HCT116 (cell line): Measurements from ENCODE around the gene NCBP3. TPM values are rescaled to one million over a fixed set of nuclear protein-coding genes. Genes with fewer than 3 reads are reported as not detected.

ENCODE experiments used
- ATAC-seq: fragments of 200-7000 bp; cut with Tn5 transposase; 2 replicates; pipeline ENCODE4 v1.9.1; 2020; ENCODE audit warnings: mild to moderate bottlenecking, moderate library complexity
- BruUV-seq: library from RNA; stranded (reverse); fragments of 400-500 nt; replicated peaks from 2 replicates; lab custom pipeline; 2021; lab: Mats Ljungman, UMichigan
- CTCF ChIA-PET: fragments of 300-600 bp; sonication (Branson Sonifier 250); formaldehyde crosslinking; loops from one replicate; lab custom pipeline; 2021; ENCODE audit warnings: antibody characterized with exemption; lab: Charles Lee
- POLR2A ChIA-PET: fragments of 300-600, 350-600 bp; sonication (Branson Sonifier 250); formaldehyde crosslinking; loops from one replicate; lab custom pipeline; 2021; ENCODE audit warnings: antibody characterized with exemption; lab: Charles Lee
- RAD21 ChIA-PET, 2 experiments: fragments of 300-600 bp; sonication (Branson Sonifier 250); formaldehyde crosslinking; loops; one replicate each; lab custom pipeline; 2023; ENCODE audit warnings: low total read pairs in 2 of 2; ENCODE audit not compliant: uncharacterized antibody in 2 of 2, unreplicated experiment in 2 of 2, low non-redundant PET in 1 of 2; lab: Charles Lee
- DNase-seq: peaks from one replicate; pipeline ENCODE4 v3.0.0-alpha.2; 2010; ENCODE audit warnings: low read depth, low spot score
- H2AFZ ChIP-seq: fragments of 200-600 bp; shearing (Covaris generic), sonication (generic); 2 replicates; pipeline ENCODE4 v1.6.1; 2017; ENCODE audit warnings: low read depth, mixed run types, mixed read lengths, antibody characterized with exemption, low read length; ENCODE audit not compliant: poor library complexity, severe bottlenecking
- H3K27ac ChIP-seq: 2 replicates; pipeline ENCODE4 v1.5.1; 2012; ENCODE audit warnings: low read depth, low read length
- H3K27me3 ChIP-seq: fragments of 200-600 bp; sonication (generic); 2 replicates; pipeline ENCODE4 v1.6.1; 2016; ENCODE audit warnings: mixed run types, low read length, mixed read lengths; ENCODE audit not compliant: insufficient read depth
- H3K36me3 ChIP-seq, 2 experiments: fragments of 200-500 bp in 1 of 2; fragments of 200-600 bp in 1 of 2; sonication (Bioruptor generic) in 1 of 2; sonication (generic) in 1 of 2; 2 replicates each; pipeline versions ENCODE4 v1.5.1 to v1.6.1; 2014 to 2016; ENCODE audit warnings: low read length in 2 of 2, inconsistent platforms in 1 of 2, mixed read lengths in 1 of 2, mixed run types in 1 of 2; ENCODE audit not compliant: insufficient read depth in 2 of 2, control insufficient read depth in 1 of 2
- H3K4me1 ChIP-seq, 2 experiments: fragments of 200-600 bp in 1 of 2; sonication (generic) in 1 of 2; 2 replicates each; pipeline versions ENCODE4 v1.5.1 to v1.6.1; 2012 to 2017; ENCODE audit warnings: low read length in 2 of 2, inconsistent platforms in 1 of 2, mild to moderate bottlenecking in 1 of 2, mixed read lengths in 1 of 2, mixed run types in 1 of 2, moderate library complexity in 1 of 2; ENCODE audit not compliant: insufficient read depth in 2 of 2, control insufficient read depth in 1 of 2
- H3K4me2 ChIP-seq: fragments of 200-600 bp; sonication (generic); 2 replicates; pipeline ENCODE4 v1.6.1; 2017; ENCODE audit warnings: mixed run types, low read length, mixed read lengths
- H3K4me3 ChIP-seq, 2 experiments: fragments of 200-600 bp in 1 of 2; sonication (generic) in 1 of 2; replicated peaks in 1 of 2; 2 replicates each; pipeline ENCODE4 v1.5.1; 2011 to 2016; ENCODE audit warnings: low read length in 2 of 2, control low read depth in 1 of 2, low read depth in 1 of 2, mild to moderate bottlenecking in 1 of 2, mixed read lengths in 1 of 2, mixed run types in 1 of 2
- H3K79me2 ChIP-seq: fragments of 200-600 bp; sonication (generic); 2 replicates; pipeline ENCODE4 v1.6.1; 2017; ENCODE audit warnings: mild to moderate bottlenecking, mixed run types, low read length, moderate library complexity, mixed read lengths; ENCODE audit not compliant: insufficient read depth
- H3K9ac ChIP-seq: fragments of 200-600 bp; sonication (generic); 2 replicates; pipeline ENCODE4 v1.6.1; 2016; ENCODE audit warnings: low read length, mixed read lengths
- H3K9me2 ChIP-seq: fragments of 200-600 bp; sonication (generic), shearing (Covaris generic); 2 replicates; pipeline ENCODE4 v1.6.1; 2017; ENCODE audit warnings: mixed run types, mild to moderate bottlenecking, moderate library complexity; ENCODE audit not compliant: insufficient read depth
- H3K9me3 ChIP-seq, 2 experiments: fragments of 200-500 bp in 1 of 2; fragments of 200-600 bp in 1 of 2; sonication (Bioruptor generic) in 1 of 2; sonication (generic) in 1 of 2; 2 replicates each; pipeline ENCODE4 v1.6.1; 2014 to 2017; ENCODE audit warnings: low read length in 2 of 2, mixed read lengths in 2 of 2, inconsistent platforms in 1 of 2, low read depth in 1 of 2, mild to moderate bottlenecking in 1 of 2, mixed run types in 1 of 2, moderate library complexity in 1 of 2; ENCODE audit not compliant: control insufficient read depth in 1 of 2, insufficient read depth in 1 of 2
- H4K20me1 ChIP-seq: fragments of 200-600 bp; sonication (generic), shearing (Covaris generic); 2 replicates; pipeline ENCODE4 v1.6.1; 2017; ENCODE audit warnings: mixed run types, mild to moderate bottlenecking, moderate library complexity; ENCODE audit not compliant: insufficient read depth
- CBX3 ChIP-seq: IDR thresholded peaks from 2 replicates; pipeline ENCODE4 v1.6.1; 2012; ENCODE audit warnings: low read depth
- CEBPB ChIP-seq: IDR thresholded peaks from 2 replicates; pipeline ENCODE4 v1.6.1; 2012; ENCODE audit warnings: low read depth
- EZH2 ChIP-seq: fragments of 200-600 bp; sonication (generic); IDR thresholded peaks from 2 replicates; pipeline ENCODE4 v1.6.1; 2017; ENCODE audit warnings: antibody characterized with exemption, mixed run types
- TCF7L2 ChIP-seq: IDR thresholded peaks from 2 replicates; pipeline ENCODE4 v1.7.0; 2011; ENCODE audit warnings: borderline replicate concordance, inconsistent platforms; ENCODE audit not compliant: insufficient read depth, insufficient read length; ENCODE audit errors: extremely low read depth
- intact Hi-C: fragments of 100-400 bp; cut with micrococcal nuclease; formaldehyde crosslinking; loops from 2 replicates; pipeline ENCODE4 v1.10.0; 2022
- total RNA-seq: library from RNA; stranded (reverse); gene quantifications from one replicate; pipeline ENCODE4 v1.2.1, GENCODE V29; 2021; ENCODE audit not compliant: unreplicated experiment
- TF ChIP-seq, protein P1 (sequence below), 3 experiments: fragments of 200-600 bp in 1 of 3; sonication (generic) in 1 of 3; IDR thresholded peaks in 2 of 3; conservative IDR thresholded peaks in 1 of 3; 2 replicates each; pipeline ENCODE4 v1.5.1; 2012 to 2017; ENCODE audit warnings: low read depth in 2 of 3, low read length in 2 of 3, antibody characterized with exemption in 1 of 3, borderline replicate concordance in 1 of 3, control low read depth in 1 of 3, mild to moderate bottlenecking in 1 of 3, mixed read lengths in 1 of 3, mixed run types in 1 of 3, moderate library complexity in 1 of 3; ENCODE audit not compliant: insufficient read depth in 1 of 3
- TF ChIP-seq, protein P2 (sequence below): IDR thresholded peaks from 2 replicates; pipeline ENCODE4 v1.6.1; 2011; ENCODE audit warnings: mild to moderate bottlenecking, low read length, moderate library complexity; ENCODE audit not compliant: insufficient replicate concordance; ENCODE audit errors: extremely low read depth
- TF ChIP-seq, protein P3 (sequence below): IDR thresholded peaks from 2 replicates; pipeline ENCODE4 v1.6.1; 2012; ENCODE audit warnings: low read depth

NCBP3 gene
- total RNA-seq, 1 experiment from 2014 or later = 46.5 TPM

DNA sequence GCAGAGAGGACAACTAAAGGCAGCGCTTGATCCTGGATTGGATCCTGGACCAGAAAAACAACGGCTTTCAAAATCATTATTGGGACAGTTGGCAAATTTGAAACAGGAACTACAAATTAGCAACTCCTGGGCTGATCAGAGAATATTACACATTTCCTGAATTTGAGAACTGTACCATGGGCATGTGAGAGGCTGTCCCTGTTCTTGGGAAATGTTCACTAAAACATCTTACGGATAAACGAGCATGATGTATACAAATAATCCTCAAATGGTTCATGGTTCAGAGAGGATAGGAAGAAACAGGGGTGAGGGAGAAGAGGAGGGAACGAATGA is 42.8 kb downstream of the NCBP3 start:
- BruUV-seq = no TSS peak
- no peaks in the 10 kb centered on the region for H3K9me2 ChIP-seq
- no peak for DNase-seq
- H3K4me1 ChIP-seq = no peaks in the 10 kb centered on the region
- H4K20me1 ChIP-seq = no peaks in the 10 kb centered on the region
- ChIA-PET CTCF (interaction anchor here (1.9 kb wide), 1 partner anchor 66 kb away, joined by 6 read pairs; no protein-coding TSS in a partner anchor), RAD21 (no interaction called here), POLR2A (no interaction called here)
- intact Hi-C loops = no loop called here
- no peak overlapping the region for H3K4me3 ChIP-seq
- no peaks in the 10 kb centered on the region for H3K79me2 ChIP-seq
- ATAC-seq = no peak
- H3K9ac ChIP-seq = no peak overlapping the region
- H3K4me2 ChIP-seq = no peak overlapping the region
- no peaks in the 10 kb centered on the region for H3K9me3 ChIP-seq
- H3K27ac ChIP-seq = no peak overlapping the region
- peaks cover 4 to 6% of the 10 kb centered on the region in 2 experiments; a peak in 2 of 4 replicates for H3K36me3 ChIP-seq
- no peaks in the 10 kb centered on the region for H3K27me3 ChIP-seq
- TF ChIP-seq, protein P1, sequence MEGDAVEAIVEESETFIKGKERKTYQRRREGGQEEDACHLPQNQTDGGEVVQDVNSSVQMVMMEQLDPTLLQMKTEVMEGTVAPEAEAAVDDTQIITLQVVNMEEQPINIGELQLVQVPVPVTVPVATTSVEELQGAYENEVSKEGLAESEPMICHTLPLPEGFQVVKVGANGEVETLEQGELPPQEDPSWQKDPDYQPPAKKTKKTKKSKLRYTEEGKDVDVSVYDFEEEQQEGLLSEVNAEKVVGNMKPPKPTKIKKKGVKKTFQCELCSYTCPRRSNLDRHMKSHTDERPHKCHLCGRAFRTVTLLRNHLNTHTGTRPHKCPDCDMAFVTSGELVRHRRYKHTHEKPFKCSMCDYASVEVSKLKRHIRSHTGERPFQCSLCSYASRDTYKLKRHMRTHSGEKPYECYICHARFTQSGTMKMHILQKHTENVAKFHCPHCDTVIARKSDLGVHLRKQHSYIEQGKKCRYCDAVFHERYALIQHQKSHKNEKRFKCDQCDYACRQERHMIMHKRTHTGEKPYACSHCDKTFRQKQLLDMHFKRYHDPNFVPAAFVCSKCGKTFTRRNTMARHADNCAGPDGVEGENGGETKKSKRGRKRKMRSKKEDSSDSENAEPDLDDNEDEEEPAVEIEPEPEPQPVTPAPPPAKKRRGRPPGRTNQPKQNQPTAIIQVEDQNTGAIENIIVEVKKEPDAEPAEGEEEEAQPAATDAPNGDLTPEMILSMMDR (IDR thresholded peaks at IDR 0.05 in 2 of 3, conservative IDR thresholded peaks at IDR 0.05 in 1 of 3; ENCODE audit: borderline replicate concordance in 1 of 3, insufficient read depth in 1 of 3, low read depth in 2 of 3, low read length in 2 of 3) = no peak
- no peak for TF ChIP-seq CBX3
- TF ChIP-seq EZH2 = no peak
- no peak overlapping the region for H2AFZ ChIP-seq

DNA sequence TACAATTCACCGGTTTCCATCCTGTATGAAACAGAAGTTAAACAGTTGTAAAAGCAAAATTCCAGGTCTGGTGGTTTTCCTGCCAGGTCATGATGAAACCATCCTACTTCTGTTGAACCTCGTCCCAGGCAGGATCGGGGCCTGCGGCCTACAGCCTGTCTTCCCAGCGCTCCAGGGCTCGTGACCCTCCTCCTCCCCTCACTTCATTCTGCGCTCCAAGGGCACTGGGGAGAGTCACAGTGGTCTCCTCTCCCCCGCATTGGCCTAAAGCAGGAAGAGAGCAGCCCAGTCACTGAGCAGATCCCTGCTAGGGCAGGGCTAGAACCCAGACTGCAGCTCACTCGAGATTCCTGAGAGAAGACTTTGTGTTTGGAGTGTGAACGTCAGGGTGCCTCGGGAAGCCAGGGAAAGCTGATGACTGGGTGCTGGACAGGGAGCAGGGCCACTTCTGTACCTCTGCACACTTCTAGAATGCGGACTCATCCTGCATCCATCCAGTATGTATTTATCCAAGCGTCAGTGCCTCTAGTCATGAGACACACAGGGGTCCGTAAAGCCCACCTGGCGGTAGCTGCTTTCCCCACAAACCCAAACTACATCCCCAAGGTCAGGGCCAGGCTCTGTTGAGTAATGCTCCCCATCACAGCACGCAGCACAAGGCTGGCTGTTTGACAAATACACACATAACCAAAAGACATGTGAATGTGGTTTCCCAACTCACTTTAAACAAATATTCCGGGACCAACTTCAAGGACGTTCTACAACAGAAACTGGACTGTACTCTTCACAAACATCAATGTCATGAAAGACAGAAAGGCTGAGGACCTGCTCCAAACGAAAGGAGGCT is 43.4 kb downstream of the NCBP3 start:
- Histone ChIP-seq H3K9me2 (no peaks in the 10 kb centered on the region), H3K36me3 (peaks cover under 1 to 5% of the 10 kb centered on the region in 2 experiments; a peak in 2 of 4 replicates), H3K4me1 (no peaks in the 10 kb centered on the region), H3K4me2 (no peak overlapping the region), H4K20me1 (no peaks in the 10 kb centered on the region), H3K27ac (no peak overlapping the region), H3K79me2 (no peaks in the 10 kb centered on the region), H3K9ac (no peak overlapping the region), H3K27me3 (no peaks in the 10 kb centered on the region), H3K9me3 (no peaks in the 10 kb centered on the region), H3K4me3 (no peak overlapping the region), H2AFZ (no peak overlapping the region)
- ChIA-PET CTCF (no interaction called here), POLR2A (no interaction called here), RAD21 (no interaction called here)
- DNase-seq (no peak), ATAC-seq (no peak)
- intact Hi-C loops = no loop called here
- BruUV-seq = no TSS peak
- TF ChIP-seq, protein P2, sequence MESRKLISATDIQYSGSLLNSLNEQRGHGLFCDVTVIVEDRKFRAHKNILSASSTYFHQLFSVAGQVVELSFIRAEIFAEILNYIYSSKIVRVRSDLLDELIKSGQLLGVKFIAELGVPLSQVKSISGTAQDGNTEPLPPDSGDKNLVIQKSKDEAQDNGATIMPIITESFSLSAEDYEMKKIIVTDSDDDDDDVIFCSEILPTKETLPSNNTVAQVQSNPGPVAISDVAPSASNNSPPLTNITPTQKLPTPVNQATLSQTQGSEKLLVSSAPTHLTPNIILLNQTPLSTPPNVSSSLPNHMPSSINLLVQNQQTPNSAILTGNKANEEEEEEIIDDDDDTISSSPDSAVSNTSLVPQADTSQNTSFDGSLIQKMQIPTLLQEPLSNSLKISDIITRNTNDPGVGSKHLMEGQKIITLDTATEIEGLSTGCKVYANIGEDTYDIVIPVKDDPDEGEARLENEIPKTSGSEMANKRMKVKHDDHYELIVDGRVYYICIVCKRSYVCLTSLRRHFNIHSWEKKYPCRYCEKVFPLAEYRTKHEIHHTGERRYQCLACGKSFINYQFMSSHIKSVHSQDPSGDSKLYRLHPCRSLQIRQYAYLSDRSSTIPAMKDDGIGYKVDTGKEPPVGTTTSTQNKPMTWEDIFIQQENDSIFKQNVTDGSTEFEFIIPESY = no peak
- TF ChIP-seq, protein P3, sequence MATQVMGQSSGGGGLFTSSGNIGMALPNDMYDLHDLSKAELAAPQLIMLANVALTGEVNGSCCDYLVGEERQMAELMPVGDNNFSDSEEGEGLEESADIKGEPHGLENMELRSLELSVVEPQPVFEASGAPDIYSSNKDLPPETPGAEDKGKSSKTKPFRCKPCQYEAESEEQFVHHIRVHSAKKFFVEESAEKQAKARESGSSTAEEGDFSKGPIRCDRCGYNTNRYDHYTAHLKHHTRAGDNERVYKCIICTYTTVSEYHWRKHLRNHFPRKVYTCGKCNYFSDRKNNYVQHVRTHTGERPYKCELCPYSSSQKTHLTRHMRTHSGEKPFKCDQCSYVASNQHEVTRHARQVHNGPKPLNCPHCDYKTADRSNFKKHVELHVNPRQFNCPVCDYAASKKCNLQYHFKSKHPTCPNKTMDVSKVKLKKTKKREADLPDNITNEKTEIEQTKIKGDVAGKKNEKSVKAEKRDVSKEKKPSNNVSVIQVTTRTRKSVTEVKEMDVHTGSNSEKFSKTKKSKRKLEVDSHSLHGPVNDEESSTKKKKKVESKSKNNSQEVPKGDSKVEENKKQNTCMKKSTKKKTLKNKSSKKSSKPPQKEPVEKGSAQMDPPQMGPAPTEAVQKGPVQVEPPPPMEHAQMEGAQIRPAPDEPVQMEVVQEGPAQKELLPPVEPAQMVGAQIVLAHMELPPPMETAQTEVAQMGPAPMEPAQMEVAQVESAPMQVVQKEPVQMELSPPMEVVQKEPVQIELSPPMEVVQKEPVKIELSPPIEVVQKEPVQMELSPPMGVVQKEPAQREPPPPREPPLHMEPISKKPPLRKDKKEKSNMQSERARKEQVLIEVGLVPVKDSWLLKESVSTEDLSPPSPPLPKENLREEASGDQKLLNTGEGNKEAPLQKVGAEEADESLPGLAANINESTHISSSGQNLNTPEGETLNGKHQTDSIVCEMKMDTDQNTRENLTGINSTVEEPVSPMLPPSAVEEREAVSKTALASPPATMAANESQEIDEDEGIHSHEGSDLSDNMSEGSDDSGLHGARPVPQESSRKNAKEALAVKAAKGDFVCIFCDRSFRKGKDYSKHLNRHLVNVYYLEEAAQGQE = no peak
- no peak for TF ChIP-seq TCF7L2
- TF ChIP-seq CEBPB = no peak
